ENCODE measurements around the gene SLC12A9. TPM values are rescaled to one million over a fixed set of nuclear protein-coding genes. Genes with fewer than 3 reads are reported as not detected.

The SLC12A9 gene
- total RNA-seq, 3 donors from 2014 or later = 22.9 to 31.7 (median 29.6) TPM

DNA sequence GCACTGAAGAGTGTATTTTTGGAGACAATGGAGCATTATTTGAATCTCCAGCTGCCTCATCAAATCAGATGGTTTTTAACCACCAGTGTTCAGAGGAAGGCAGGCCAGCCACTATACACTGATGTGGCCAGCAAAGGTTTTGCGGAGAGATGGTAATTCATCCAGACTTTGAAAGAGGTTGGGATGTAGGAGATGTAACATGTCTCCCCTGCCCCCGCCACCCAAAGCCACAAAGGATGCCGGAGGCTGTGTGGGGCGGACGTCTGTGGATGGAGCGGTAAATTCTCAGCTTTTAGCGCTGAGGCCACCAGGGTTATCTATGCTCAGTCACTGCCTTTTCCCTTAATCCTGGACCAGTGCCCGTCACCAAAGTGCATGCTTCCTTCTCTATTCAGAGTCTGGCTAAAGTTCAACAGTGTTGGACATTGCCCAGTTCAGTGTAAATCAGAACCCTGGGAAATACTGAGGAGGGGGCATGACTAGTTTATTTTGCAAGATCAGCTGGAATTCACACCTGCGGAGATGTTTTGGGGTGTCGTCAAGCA is 11.0 kb downstream of the SLC12A9 start:
- Mint-ChIP-seq H3K9me3 (no peaks in the 10 kb centered on the region), H3K4me1 (ENCODE audit: low read depth) (peaks cover 14% of the 10 kb centered on the region), H3K36me3 (ENCODE audit: insufficient read depth) (peaks cover 30% of the 10 kb centered on the region), H3K4me3 (no peak overlapping the region), H3K27me3 (ENCODE audit: low read depth) (no peaks in the 10 kb centered on the region)
- no peak for ATAC-seq
- DNase-seq = no peak

DNA sequence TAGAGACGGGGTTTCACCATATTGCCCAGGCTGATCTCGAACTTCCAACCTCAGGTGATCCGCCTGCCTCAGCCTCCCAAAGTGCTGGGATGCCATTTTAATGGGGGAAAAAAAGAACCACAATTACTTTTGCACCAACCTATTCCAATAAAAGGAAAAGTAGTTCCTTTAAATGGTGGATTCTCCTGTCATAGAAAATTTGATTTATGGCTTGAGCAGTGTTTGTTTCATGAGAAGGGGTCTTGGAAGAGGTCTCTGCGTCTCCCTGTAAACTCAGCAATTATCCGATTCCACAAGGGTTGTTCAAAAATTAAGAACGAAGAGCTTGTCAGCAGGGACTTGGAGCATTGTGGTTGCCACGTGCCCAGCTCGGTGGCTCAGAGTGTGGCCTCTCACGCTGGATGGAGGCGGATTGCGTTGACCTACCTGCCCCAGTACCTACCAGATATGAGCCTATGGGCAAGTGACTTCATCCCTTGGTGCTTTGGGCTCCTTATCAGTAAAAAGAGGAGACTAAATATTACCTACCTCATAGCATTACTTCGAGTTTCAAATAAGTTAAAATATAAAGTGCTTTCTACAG is 11.8 kb downstream of the SLC12A9 start:
- H3K9me3 Mint-ChIP-seq = no peaks in the 10 kb centered on the region
- H3K36me3 Mint-ChIP-seq (ENCODE audit: insufficient read depth) = peaks cover 27% of the 10 kb centered on the region
- H3K4me1 Mint-ChIP-seq (ENCODE audit: low read depth) = peaks cover 14% of the 10 kb centered on the region
- DNase-seq (no peak), ATAC-seq (no peak)
- H3K27me3 Mint-ChIP-seq (ENCODE audit: low read depth) = no peaks in the 10 kb centered on the region
- H3K4me3 Mint-ChIP-seq = no peak overlapping the region

DNA sequence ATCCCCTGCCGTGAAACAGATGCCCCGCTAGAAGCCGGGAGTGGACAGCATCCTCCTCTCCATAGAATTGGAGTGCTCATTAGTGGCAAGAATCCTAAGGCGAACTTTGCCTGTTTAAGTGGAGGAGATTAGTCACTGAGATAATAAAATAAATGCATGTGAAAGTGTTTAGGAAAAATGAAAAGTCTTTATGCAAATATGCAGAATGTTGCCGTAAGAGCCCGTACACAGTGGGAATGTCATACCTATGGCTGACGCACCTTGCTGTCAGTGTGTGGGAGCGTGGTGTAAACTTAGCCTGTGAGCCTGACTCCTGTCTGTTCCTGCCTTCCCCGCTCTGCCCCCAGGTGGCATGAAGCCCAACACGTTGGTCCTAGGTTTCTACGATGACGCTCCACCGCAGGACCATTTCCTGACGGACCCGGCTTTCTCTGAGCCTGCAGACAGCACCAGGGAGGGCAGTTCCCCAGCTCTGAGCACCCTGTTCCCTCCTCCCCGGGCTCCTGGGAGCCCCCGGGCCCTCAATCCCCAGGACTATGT is 12.9 kb downstream of the SLC12A9 start:
- H3K9me3 Mint-ChIP-seq = no peaks in the 10 kb centered on the region
- DNase-seq (no peak), ATAC-seq (no peak)
- H3K4me3 Mint-ChIP-seq = no peak overlapping the region
- H3K4me1 Mint-ChIP-seq (ENCODE audit: low read depth) = peaks cover 14% of the 10 kb centered on the region
- peaks cover 18% of the 10 kb centered on the region for H3K36me3 Mint-ChIP-seq (ENCODE audit: insufficient read depth)
- no peaks in the 10 kb centered on the region for H3K27me3 Mint-ChIP-seq (ENCODE audit: low read depth)

DNA sequence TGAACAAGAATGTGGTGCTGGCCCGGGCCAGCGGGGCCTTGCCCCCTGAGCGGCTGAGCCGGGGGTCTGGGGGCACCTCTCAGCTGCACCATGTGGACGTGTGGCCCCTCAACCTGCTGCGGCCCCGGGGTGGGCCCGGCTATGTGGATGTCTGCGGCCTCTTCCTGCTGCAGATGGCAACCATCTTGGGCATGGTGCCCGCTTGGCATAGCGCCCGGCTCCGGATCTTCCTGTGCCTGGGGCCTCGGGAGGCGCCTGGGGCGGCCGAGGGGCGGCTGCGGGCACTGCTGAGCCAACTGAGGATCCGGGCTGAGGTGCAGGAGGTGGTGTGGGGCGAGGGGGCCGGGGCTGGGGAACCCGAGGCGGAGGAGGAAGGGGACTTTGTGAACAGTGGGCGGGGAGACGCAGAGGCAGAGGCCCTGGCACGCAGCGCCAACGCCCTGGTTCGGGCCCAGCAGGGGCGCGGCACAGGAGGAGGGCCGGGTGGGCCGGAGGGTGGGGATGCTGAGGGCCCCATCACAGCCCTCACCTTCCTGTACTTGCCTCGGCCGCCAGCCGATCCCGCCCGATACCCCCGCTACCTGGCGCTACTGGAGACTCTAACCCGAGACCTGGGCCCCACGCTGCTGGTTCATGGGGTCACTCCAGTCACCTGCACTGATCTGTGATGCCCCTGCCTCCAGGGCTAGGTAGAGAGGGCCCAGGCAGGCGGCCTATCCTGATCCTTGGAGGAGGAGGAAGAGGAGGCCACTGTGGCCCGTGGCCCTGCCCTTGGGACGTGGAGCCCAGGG is 13.6 kb downstream of the SLC12A9 start:
- Mint-ChIP-seq H3K36me3 (ENCODE audit: insufficient read depth) (peaks cover 12% of the 10 kb centered on the region), H3K4me1 (ENCODE audit: low read depth) (peaks cover 14% of the 10 kb centered on the region), H3K27me3 (ENCODE audit: low read depth) (no peaks in the 10 kb centered on the region), H3K4me3 (peak overlapping the region; percentile 90), H3K9me3 (no peaks in the 10 kb centered on the region)
- ATAC-seq (peak; percentile 25 to 61), DNase-seq (no peak)

DNA sequence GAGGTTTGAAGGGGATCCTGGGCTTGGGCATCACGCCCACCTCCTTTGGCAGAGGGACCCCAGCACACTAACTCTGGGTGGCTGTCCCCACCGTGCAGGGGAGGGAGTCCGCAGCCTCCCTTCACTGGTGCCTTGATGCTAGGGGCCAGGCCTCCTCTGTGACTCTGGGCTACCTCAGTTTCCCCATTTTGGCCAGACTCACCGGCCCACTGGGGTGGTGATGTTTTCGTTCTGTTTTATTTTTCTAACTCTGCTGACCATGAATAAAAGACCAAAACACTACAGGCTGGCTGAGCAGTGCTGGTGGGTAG is 14.2 kb downstream of the SLC12A9 start:
- peaks cover 14% of the 10 kb centered on the region for H3K4me1 Mint-ChIP-seq (ENCODE audit: low read depth)
- peak overlapping the region; percentile 90 for H3K4me3 Mint-ChIP-seq
- H3K27me3 Mint-ChIP-seq (ENCODE audit: low read depth) = no peaks in the 10 kb centered on the region
- H3K9me3 Mint-ChIP-seq = no peaks in the 10 kb centered on the region
- H3K36me3 Mint-ChIP-seq (ENCODE audit: insufficient read depth) = peaks cover 15% of the 10 kb centered on the region
- DNase-seq = no peak
- no peak for ATAC-seq

DNA sequence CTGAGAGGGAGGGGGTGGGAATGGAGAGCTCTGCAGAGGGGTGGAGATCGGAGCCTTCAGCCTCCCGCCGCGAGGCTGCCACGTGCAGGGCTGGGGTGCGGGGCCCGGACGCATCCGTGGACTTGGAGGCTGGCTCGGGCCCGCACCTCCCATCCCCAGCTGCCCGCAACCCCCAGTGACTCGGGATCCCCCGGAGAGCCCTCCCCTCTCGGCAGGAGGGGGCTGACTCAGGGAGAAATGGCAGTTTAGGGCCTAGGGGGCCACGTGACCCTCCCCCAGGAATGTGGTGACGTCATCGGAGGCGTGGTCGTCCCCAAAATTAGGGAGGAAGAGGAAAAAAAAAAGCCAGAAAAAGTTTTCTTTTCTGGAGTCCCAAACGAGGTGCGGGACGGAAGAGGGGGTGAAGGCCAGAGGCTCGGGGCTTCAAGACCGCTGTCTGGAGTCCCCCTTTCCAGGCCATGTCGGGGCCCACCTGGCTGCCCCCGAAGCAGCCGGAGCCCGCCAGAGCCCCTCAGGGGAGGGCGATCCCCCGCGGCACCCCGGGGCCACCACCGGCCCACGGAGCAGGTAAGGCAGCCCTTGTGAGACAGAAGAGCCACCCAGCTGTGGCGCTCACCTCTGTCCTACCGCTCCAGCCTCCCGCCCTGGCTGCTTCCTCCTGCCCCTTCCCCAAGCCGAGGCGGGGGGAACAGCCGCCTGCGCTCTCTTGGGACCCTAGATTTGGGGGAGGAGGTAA is 14.7 kb downstream of the SLC12A9 start, which contains the start of gene TRIP6:
Gene TRIP6 (plus strand): TSS at position 348 of the 736 bp plus-strand sequence. CDS start 111 bp downstream, at position 459.
- Mint-ChIP-seq H3K4me1 (ENCODE audit: low read depth) (peaks cover 14% of the 10 kb centered on the region), H3K4me3 (peak within 1 kb of the TSS; percentile 90), H3K36me3 (ENCODE audit: insufficient read depth) (peaks cover 16% of the 10 kb centered on the region), H3K27me3 (ENCODE audit: low read depth) (no peaks in the 10 kb centered on the region), H3K9me3 (no peaks in the 10 kb centered on the region)
- peak; percentile 71 for DNase-seq
- peak; percentile 71 for ATAC-seq

DNA sequence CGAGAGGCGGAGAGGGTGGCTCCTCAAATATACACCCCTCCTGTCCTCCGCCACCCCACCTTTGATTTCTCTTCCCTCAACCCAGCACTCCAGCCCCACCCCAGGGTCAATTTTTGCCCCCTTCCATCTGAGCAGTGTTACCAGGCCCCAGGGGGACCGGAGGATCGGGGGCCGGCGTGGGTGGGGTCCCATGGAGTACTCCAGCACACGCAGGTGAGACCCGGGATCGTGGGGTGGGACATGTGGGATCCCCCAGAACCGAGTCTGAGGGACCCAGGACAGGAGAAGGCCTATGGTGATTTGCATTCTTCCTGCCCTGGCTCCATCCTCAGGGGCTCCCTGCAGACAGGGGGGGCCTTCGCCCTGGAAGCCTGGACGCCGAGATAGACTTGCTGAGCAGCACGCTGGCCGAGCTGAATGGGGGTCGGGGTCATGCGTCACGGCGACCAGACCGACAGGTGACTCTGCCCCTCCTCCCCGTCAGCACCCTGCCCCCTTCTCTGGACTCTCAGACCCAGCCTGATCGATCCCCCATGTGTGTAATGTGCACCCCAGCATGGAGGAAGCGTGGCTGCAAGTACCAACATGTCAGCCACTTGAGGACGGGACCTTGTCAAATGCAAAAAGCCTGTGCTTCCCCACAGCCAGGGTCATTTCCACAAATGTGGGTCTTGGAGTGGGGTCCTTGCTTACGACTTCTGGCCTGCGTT is 15.4 kb downstream of the SLC12A9 start:
- no peak for DNase-seq
- Mint-ChIP-seq H3K4me1 (ENCODE audit: low read depth) (peaks cover 14% of the 10 kb centered on the region), H3K9me3 (no peaks in the 10 kb centered on the region), H3K27me3 (ENCODE audit: low read depth) (no peaks in the 10 kb centered on the region), H3K36me3 (ENCODE audit: insufficient read depth) (peaks cover 20% of the 10 kb centered on the region), H3K4me3 (peak overlapping the region; percentile 90)
- ATAC-seq = peak in 1 of 2 donors; percentile 10

DNA sequence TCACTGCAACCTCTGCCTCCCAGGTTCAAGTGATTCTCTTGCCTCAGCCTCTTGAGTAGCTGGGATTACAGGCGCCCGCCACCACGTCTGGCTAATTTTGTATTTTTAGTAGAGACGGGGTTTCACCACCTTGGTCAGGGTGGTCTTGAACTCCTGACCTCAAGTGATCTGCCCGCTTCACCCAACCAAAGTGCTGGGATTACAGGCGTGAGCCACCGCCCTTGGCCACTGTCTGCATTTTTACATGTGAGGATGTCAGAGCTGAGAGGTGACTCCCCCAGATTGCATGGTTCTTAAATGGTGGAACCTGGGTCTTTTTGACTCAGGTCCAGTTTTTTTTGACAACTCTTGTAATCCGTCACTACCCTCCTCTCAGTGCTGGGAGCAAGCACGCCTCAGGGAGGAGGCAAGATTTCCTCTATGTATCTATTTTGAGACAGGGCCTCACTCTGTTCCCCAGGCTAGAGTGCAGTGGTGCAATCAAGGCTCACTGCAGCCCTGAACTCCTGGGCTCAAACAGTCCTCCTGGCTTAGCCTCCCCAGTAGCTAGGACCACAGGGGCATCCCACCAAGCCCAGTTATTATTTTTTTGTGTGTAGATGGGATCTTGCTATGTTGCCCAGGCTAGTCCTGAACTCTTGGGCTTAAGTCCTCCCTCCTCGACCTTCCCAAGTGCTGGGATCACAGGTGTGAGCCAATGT is 21.2 kb downstream of the SLC12A9 start:
- peak overlapping the region; percentile 99 for H3K4me3 Mint-ChIP-seq
- DNase-seq (no peak), ATAC-seq (no peak)
- H3K36me3 Mint-ChIP-seq (ENCODE audit: insufficient read depth) = peaks cover 25% of the 10 kb centered on the region
- H3K9me3 Mint-ChIP-seq = no peaks in the 10 kb centered on the region
- H3K4me1 Mint-ChIP-seq (ENCODE audit: low read depth) = peaks cover 38% of the 10 kb centered on the region
- H3K27me3 Mint-ChIP-seq (ENCODE audit: low read depth) = no peaks in the 10 kb centered on the region

DNA sequence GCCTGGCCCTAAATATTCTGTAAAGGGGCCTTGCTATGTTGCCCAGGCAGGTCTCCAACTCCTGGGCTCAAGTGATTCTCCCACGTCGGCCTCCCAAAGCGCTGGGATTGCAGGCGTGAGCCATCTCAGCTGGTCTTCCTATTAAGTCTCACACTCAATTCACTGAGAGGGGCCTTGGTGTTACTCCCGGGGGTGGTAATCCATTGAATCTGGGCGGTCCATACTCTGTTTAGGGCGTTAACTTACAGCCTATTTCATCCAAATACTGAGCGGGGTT is 21.7 kb downstream of the SLC12A9 start:
- ATAC-seq = peak; percentile 1
- peak overlapping the region; percentile 99 for H3K4me3 Mint-ChIP-seq

DNA sequence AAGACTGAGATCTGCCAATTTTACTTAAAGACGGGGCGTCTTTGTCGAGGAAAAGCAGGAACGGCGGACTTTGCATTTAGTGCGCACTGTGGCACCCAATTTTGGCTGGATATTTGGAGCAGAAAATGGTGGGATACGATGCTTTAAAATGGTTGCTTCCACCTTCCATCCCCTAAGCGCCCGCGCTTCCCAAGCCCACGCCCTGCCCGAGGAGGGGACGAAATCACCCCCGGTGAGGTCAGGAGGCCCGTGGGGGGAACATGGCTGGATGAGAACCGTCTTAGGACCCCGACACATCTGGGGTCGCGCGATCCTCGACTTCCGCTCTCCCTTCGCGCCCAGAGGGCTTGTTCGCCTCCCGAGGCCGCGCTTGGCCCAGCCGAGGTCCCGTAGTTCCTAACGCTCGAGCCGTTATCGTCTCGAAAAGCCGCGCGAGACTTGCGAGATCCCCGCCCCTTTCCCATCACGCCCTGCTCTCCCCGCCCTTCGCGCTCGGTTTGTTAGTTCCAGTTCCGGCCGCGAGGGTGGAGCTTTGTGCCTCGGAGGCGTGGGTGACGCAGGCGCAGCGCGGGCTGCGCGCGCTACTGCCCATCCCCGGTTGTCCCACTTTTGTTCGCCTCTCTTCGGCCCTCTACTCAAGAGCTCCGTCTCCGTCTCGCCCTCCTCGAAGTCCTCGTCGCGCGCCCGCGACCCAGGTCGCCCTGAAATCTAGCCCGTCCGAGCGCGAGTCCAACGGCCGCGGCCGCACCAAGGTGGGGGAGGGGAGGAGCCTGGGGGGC is 22.3 kb downstream of the SLC12A9 start, which contains the start of gene SRRT:
Gene SRRT (plus strand): TSS at position 527 of the 779 bp plus-strand sequence. CDS start 488 bp downstream, outside the sequence.
- peaks cover 48% of the 10 kb centered on the region for H3K4me1 Mint-ChIP-seq (ENCODE audit: low read depth)
- no peaks in the 10 kb centered on the region for H3K27me3 Mint-ChIP-seq (ENCODE audit: low read depth)
- ATAC-seq (peak; percentile 95 to 96), DNase-seq (peak; percentile 98)
- peak within 1 kb of the TSS; percentile 99 for H3K4me3 Mint-ChIP-seq
- H3K36me3 Mint-ChIP-seq (ENCODE audit: insufficient read depth) = peaks cover 28% of the 10 kb centered on the region
- H3K9me3 Mint-ChIP-seq = no peaks in the 10 kb centered on the region

More for the DNA sequence above, 21.7 kb downstream of the SLC12A9 start:
- no peak for DNase-seq
- Mint-ChIP-seq H3K9me3 (no peaks in the 10 kb centered on the region), H3K27me3 (ENCODE audit: low read depth) (no peaks in the 10 kb centered on the region), H3K4me1 (ENCODE audit: low read depth) (peaks cover 43% of the 10 kb centered on the region), H3K36me3 (ENCODE audit: insufficient read depth) (peaks cover 27% of the 10 kb centered on the region)

DNA sequence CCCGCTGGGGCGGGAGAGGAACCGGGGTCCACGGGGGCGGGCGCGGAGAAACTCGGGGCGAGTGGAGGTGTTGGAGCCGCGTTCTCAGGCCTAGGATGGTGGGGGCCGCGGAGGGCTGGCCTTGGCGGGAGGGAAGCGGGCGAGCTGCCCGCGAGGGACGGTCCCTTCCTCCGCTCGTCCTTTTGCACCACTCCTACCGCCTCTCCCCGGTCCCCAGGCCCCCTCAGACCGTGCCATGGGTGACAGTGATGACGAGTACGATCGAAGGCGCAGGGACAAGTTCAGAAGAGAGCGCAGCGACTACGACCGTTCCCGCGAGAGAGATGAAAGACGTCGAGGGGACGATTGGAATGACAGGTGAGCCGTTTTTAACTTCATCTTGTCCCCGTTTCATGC is 22.8 kb downstream of the SLC12A9 start:
- Mint-ChIP-seq H3K36me3 (ENCODE audit: insufficient read depth) (peaks cover 31% of the 10 kb centered on the region), H3K27me3 (ENCODE audit: low read depth) (no peaks in the 10 kb centered on the region), H3K4me1 (ENCODE audit: low read depth) (peaks cover 51% of the 10 kb centered on the region), H3K4me3 (peak overlapping the region; percentile 99), H3K9me3 (no peaks in the 10 kb centered on the region)
- peak; percentile 60 to 61 for ATAC-seq
- no peak for DNase-seq

DNA sequence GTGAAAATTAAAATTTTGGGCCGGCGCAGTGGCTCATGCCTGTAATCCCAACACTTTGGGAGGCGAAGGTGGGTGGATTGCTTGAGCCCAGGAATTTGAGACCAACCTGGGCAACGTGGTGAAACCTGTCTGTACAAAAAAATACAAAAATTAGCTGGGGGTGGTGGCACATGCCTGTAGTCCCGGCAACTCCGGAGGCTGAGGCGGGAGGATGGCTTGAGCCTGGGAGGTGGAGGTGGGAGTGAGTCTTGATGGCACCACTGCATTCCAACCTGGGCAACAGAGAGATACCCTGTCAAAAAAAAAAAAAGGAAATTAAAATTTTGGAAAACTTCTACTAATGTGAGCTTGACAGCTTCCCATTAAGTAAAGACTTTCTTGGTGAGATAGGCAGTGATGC is 25.5 kb downstream of the SLC12A9 start:
- Mint-ChIP-seq H3K36me3 (ENCODE audit: insufficient read depth) (peaks cover 40% of the 10 kb centered on the region), H3K4me3 (peak overlapping the region; percentile 37), H3K4me1 (ENCODE audit: low read depth) (peaks cover 55% of the 10 kb centered on the region), H3K27me3 (ENCODE audit: low read depth) (no peaks in the 10 kb centered on the region), H3K9me3 (no peaks in the 10 kb centered on the region)
- no peak for ATAC-seq
- no peak for DNase-seq

DNA sequence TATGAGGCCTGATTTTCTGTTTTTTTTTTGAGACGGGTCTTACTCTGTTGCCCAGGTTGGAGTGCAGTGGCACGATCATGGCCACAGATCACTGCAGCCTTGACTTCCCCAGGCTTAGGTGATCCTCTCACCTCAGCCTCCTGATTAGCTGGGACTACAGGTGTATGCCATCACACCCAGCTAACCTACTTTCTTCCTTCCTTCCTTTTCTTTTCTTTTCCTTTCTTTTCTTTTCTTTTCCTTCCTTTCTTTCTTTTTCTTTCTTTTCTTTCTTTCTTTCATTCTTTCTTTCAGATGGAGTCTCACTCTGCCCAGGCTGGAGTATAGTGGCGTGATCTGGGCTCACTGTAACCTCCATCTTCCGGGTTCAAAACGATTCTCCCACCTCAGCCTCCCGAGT is 26.2 kb downstream of the SLC12A9 start:
- Mint-ChIP-seq H3K27me3 (ENCODE audit: low read depth) (no peaks in the 10 kb centered on the region), H3K4me3 (peak overlapping the region; percentile 19), H3K4me1 (ENCODE audit: low read depth) (peaks cover 56% of the 10 kb centered on the region), H3K36me3 (ENCODE audit: insufficient read depth) (peaks cover 44% of the 10 kb centered on the region), H3K9me3 (no peaks in the 10 kb centered on the region)
- no peak for DNase-seq
- no peak for ATAC-seq
